ACHN (cell line): ENCODE measurements around the gene HOXD8.
A peak's percentile ranks its signal among the peaks of the same experiment; 100 is the strongest.

Source experiments
- DNase-seq: peaks from one replicate; pipeline ENCODE4 v3.0.0-alpha.2; 2015
- in situ Hi-C: cut with HindIII; loops from 2 replicates; pipeline ENCODE4 v1.10.0; 2017; ENCODE audit warnings: low sequenced_read_pairs, low pct_ligation_motif_present, low pct_unique_long_range_greater_than_20kb

The HOXD8 gene

DNA sequence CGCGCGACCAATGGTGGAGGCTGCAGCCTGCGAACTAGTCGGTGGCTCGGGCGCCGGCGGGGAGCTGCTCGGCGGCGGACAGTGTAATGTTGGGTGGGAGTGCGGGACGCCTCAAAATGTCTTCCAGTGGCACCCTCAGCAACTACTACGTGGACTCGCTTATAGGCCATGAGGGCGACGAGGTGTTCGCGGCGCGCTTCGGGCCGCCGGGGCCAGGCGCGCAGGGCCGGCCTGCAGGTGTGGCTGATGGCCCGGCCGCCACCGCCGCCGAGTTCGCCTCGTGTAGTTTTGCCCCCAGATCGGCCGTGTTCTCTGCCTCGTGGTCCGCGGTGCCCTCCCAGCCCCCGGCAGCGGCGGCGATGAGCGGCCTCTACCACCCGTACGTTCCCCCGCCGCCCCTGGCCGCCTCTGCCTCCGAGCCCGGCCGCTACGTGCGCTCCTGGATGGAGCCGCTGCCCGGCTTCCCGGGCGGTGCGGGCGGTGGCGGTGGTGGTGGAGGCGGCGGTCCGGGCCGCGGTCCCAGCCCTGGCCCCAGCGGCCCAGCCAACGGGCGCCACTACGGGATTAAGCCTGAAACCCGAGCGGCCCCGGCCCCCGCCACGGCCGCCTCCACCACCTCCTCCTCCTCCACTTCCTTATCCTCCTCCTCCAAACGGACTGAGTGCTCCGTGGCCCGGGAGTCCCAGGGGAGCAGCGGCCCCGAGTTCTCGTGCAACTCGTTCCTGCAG, 6.7 kb upstream of the HOXD8 start, which contains the start of gene HOXD9:
Gene HOXD9 (plus strand): TSS at position 37 of the 728 bp plus-strand sequence. CDS start 50 bp downstream, at position 87.
- DNase-seq, result peak; percentile 83
- in situ Hi-C loops, result no loop called here

DNA sequence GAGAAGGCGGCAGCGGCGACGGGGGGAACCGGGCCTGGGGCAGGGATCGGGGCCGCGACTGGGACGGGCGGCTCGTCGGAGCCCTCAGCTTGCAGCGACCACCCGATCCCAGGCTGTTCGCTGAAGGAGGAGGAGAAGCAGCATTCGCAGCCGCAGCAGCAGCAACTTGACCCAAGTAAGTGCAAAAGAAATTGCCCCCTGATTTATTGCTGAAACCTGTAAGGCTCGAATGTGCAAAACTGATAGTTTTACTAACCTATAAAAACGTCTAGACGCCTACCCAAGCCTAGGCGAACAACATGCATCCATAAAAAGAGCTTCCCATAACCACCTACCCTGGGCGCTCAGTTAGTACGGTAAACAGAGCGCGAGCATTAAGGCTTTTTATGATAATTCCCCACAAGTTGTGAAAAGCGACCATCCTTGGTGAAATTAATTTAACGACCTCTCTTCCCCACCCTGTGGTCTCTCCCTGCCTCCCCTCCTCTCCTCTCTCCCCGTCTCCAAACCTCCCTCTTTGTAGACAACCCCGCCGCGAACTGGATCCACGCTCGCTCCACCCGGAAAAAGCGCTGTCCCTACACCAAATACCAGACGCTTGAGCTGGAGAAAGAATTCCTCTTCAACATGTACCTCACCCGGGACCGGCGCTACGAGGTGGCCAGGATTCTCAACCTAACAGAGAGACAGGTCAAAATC, 5.9 kb upstream of the HOXD8 start:
- in situ Hi-C loops, result no loop called here
- no peak for DNase-seq

DNA sequence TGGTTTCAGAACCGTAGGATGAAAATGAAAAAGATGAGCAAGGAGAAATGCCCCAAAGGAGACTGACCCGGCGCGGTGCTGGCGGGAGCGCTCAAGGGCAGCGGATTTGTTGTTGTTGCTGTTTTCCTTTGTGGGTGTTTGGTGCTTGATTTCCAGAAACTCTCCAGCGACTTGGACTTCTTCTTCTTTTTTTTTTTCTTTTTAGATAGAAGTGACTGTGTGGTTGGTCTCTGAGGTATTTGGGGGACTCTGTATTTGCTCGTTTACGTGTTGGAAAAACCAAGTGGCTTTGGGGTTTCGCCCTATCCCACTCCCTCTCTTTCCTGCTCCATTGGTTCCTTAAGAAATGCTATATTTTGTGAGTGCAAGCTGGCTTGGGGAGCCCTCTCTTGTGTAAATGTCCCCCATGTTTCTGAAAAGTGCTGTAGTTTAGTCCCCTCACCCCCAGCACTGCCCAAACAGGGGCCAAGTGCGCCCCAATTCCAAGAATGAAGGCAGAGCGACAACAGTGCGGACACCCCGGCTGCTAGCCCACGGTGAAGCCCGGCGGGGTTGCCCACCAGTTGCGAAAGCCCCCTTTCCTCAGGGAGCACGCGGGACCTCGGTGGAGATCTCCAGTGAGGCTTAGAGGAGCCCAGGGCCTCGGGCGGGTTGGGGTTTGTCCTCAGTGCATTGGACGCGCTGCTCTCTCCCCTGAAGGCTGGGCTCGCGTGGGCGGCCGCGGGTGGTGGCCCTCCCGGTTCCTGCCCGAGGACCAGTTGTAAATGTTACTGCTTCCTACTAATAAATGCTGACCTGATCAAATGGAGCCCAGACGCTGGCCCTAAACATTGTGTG, 5.2 kb upstream of the HOXD8 start:
- DNase-seq, result no peak
- in situ Hi-C loops, result no loop called here

DNA sequence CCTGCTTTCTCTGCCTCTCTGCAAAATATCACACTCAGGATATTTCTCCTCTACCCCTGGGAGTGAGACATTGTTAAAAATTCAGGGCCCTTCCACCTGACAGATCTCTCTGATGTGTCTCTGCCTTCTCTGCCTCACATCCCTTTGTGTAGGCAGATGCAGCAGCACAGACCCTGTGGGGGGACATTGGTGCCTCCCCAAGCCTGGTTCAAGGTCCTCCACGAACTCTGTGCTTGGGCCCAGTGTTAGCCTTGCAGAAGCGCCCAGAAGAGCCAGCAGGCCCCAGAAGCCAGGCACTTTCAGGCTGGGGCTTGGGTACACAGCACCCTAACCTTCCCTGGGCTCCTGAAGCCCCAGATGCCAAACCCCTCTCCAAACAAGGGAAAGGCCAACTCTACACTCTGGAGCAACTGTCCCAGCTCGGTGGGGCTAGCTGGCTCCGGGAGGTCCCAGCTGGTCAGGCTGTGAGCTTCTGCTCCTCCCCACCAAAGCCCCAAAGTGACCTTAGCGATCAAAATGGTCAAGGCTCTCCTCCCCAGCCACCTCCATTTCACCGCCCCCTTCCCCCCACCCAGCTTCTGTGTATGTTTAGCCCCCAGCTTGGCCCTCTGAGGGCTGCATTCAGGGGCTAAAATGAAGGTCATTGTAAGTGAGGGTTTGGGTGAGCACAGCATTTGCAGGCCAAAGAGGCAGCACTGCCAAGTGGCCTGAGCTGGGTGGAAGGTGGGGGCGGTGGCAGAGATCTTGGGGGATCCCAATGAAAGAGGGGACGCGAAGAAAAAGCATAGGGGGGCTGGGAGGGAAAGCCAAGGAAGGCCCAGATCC, 4.3 kb upstream of the HOXD8 start:
- no peak for DNase-seq
- in situ Hi-C loops, result loop anchor here (25.0 kb wide), 2 partner anchors 312 to 537 kb away; no protein-coding TSS in a partner anchor

DNA sequence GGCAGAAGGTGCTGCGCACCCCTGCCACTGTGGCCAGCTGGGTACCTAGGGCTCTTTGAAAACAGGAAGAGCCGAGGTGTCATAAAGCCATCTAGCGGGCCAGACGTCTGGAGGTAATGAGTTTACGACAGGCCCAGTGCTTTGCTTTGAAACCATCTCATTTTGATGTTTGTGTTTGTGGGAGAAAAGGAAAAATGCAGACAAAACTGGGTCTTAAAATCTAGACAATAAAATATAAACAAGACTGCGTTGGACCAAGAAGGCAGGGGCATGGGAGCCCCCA, 3.8 kb upstream of the HOXD8 start:
- DNase-seq, result no peak
- in situ Hi-C loops, result loop anchor here (25.0 kb wide), 2 partner anchors 312 to 537 kb away; no protein-coding TSS in a partner anchor

DNA sequence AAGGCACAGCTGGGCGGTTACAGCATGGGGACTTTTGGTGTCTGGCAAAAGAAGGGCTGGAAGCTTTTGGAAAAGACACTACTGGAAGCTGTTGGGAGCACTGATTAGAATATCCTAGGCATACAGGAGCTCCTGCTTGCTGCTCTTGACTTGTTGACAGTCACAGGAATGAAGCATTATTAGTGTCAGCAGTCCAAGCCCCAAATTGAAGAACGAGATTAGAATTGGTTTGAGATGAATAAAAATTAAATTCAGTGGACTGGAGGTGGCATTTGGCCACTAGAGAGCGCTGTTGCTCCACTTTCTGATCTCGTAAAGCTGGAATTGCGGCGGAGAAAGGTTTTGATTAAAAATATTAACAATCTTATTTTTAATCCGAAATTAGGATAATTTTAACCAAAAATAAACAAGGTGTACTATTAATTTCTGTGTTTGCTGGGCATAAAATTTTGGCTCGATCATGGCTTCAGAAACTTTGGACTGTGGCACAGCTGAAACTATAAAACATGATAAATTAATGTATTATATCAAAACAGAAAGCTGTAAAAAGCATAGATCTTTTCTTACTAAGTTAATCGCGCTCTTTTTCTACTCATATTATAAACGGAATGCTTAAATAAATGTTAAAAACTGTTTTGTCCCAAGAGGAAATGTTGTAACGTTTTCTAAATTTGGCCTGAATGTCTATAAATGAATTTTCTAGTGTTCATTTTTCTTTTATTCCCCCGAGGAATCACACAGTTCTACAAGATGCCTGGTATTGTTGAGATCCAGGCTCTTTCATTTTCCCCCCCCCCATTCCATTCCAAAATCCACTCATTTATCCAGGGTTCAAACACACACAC, 2.4 kb upstream of the HOXD8 start:
- peak; percentile 67 for DNase-seq
- in situ Hi-C loops, result loop anchor here (25.0 kb wide), 2 partner anchors 310 to 535 kb away; no protein-coding TSS in a partner anchor

DNA sequence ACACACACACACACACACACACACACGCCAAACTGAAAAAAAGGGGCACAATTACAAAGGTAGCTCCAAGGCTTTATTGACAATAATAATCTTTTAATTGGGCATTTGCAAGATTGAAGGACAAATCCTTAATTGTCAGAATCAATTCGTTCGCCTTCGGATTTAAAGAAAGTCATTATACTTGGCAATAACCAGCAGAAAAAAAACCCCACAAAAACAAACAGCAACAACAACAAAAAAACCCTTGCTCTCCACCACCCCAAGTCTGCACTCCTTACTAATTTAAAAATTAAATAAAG, 1.8 kb upstream of the HOXD8 start:
- no peak for DNase-seq
- in situ Hi-C loops, result loop anchor here (25.0 kb wide), 2 partner anchors 310 to 535 kb away; no protein-coding TSS in a partner anchor

DNA sequence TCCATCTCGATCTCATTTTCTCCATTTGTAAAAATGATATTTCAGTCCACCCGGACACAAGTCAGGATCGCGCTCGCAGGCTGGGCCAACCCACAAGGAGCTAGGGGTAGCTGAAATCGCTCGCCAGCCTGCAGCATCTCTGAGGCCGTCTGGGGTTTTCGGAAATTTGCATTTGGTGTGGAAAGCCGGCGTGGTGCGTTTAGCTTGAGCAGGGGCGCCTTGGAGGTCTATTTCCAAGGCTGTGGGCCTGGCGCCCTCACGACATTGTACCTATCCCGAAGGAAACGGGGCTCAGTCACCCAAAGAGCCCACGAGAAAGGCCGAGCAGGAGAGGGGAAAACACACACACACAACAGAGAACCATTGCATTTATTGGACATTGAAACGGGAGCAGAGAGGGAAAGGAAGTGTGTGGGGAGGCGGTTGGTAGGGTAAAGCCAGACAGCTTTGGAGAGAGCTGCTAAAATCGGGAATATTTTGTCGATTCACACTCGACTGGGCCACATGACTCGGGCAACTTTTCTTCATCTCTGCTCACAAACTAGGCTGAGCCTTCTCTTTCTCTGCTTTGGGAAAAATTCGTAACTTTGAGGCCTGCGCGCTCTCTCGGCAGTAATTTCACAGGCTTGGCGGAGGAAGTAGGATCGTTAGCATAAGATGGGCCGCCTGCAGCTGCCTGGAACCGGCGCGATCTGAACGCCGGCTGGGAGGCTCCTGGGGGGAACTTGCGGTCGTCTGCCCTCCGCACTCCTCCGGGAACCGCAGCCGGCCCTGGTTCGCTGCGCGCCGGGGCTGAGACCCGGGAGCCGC, 1.1 kb upstream of the HOXD8 start:
- no peak for DNase-seq
- in situ Hi-C loops, result loop anchor here (25.0 kb wide), 2 partner anchors 309 to 534 kb away; no protein-coding TSS in a partner anchor

DNA sequence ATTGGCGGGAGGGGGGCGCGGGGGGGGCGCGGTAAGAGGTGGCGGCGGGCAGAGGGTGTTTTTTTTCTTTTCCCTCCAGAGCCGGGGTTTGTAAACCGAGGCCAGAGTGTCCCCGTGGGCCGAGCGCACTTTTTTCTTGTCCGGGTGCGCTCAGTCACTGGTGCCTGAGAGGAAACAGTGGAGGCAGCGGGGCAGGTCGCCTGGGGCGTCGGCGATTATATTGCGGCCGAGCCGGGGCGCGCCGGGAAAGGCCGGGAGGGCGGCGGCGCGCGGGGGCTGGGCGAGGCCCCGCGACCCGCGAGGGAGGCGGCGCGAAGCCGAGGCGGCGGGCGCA, 275 bp downstream of the HOXD8 start:
- DNase-seq, result no peak
- in situ Hi-C loops, result loop anchor here (25.0 kb wide), 2 partner anchors 308 to 533 kb away; no protein-coding TSS in a partner anchor

DNA sequence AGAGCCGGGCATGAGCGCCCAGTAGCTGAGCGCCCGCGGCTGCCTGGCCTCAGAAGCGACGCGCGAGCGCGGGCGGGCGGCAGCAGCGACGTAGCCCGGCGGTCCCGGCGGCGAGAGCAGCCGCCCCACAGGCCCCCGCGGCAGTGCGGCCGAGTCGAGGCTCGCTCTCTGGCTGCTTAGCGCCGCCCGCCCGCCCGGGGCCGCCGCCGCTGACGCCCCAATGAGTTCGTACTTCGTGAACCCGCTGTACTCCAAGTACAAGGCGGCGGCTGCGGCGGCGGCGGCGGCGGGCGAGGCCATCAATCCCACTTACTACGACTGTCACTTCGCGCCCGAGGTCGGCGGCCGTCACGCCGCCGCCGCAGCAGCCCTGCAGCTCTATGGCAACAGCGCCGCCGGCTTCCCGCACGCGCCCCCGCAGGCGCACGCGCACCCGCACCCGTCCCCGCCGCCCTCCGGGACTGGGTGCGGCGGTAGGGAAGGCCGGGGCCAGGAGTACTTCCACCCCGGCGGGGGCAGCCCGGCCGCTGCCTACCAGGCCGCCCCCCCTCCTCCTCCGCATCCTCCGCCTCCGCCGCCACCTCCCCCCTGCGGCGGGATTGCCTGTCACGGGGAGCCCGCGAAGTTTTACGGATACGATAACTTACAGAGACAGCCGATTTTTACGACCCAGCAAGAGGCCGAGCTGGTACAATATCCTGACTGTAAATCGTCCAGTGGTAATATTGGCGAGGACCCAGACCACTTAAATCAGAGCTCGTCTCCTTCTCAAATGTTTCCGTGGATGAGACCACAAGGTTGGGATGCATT, 847 bp downstream of the HOXD8 start:
- DNase-seq, result peak; percentile 73
- in situ Hi-C loops, result loop anchor here (25.0 kb wide), 2 partner anchors 307 to 532 kb away; no protein-coding TSS in a partner anchor

DNA sequence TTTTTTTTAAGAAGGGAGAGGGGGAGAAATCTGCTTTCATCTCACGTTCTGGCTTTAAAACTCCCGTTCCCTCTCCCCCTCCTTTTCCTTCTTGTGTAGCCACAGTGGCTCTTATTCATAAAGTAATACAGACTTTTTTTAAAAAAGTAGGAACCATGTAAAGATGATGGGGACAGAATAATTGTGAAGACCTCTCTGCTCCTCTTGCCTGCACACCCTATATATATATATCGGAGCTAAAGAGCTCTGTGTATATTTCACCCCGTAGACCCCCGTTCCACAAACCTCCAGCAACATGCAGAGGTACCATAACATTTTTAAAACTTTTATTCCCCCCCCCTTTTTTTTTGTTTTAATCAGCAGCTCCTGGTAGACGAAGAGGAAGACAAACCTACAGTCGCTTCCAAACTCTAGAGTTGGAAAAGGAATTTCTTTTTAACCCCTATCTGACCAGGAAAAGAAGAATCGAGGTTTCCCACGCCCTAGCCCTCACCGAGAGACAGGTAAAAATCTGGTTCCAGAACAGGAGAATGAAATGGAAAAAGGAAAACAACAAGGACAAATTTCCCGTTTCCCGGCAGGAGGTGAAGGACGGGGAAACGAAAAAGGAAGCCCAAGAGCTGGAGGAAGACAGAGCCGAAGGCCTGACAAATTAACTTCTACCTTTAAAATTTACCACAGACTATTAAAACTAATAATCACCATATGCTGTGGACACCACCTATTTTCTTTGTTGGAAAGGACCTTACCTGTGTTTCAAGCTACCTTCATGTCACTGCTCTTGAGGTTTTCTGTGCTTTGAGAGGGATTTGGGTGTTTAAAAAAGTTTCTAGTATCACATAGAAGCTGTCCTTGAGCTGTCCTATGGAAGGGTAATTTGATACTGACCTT, 1.7 kb downstream of the HOXD8 start:
- in situ Hi-C loops, result loop anchor here (25.0 kb wide), 2 partner anchors 306 to 531 kb away; no protein-coding TSS in a partner anchor
- DNase-seq, result no peak

DNA sequence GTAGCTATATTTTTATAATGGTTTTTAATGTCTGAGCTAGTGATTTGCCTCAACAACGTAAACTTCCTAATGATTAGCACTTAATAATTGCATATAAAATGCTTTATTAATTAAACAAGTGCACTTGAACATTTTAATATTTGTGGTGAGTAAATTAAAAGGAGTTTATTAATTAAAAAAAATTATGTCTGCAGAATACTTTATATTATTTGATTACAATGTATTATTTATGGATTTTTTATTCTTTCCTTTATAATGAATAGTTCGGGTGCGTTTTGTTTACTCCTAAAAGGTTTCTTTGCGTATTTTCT, 2.3 kb downstream of the HOXD8 start:
- in situ Hi-C loops, result loop anchor here (25.0 kb wide), 2 partner anchors 305 to 530 kb away; no protein-coding TSS in a partner anchor
- DNase-seq, result no peak

DNA sequence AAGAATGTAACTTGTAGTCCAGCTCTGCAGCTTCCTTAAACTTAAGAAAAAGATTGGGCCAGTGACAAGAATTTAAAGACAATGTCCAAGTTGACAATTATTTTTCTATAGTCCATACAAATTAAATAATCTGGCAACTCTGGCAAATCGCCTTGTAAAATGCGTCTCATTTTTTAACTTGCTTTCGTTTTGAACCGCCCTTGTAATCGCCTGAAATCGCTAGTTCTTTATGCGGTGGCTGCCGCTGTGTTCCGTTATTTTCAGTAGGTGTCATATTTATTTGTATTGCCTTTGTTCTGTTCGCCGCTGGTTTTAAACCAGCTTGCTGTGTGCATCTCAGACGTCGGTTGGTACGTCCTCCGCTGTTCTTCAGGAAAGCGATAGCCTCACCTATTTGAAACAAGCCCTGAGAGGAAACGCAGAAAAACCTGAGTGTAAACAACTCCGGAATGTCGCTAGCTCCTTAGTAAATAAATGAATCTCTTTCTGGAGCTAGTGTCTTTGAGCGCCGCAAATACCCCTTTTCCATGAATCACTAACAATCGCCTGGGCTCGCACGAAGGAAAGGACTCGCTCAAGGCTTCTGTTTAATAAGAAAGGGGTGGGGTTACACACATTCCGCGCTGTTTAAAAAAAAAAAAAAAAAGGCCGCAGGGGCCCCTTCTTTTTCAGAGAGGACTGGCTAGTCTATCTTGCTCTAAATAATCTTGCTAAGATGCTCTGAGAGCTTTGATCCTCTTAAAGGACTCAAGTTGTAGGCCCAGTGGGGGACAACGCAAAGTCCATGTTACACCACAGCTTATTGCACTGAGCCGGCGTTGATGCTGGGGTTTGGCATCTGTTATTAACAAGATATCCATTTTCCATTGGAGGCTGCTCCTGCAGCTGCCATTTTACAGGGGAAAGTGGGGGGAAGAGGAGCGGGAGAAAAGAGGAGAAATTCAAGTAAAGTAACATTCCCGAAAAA, 3.0 kb downstream of the HOXD8 start:
- in situ Hi-C loops, result loop anchor here (25.0 kb wide), 2 partner anchors 305 to 530 kb away; no protein-coding TSS in a partner anchor
- peak; percentile 51 for DNase-seq

DNA sequence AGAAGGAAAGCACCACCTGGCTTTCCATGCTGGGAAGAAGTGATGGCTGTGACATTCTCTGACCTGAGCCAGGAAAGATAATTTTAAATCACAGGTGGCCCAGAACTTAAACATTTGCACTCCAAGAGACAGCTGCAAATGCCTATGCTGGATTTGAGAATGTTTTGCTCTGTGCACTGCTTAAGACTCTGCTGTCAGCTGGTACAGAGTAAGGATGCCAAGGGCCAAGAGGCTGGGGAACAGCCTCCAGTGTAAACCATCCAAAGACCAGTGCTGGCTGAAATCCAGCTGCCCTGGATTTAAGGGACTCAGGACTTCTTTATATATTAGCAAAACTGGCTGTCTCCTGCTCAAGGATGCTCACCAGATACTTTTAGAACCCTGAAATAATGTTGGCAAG, 3.9 kb downstream of the HOXD8 start:
- in situ Hi-C loops, result loop anchor here (25.0 kb wide), 2 partner anchors 304 to 529 kb away; no protein-coding TSS in a partner anchor
- DNase-seq, result no peak
